HG03066 (cell line): Measurements from ENCODE around the gene LCTL.
"Not testable (repeated sequence)": the region's sequence is repeated elsewhere in the genome, so short reads cannot be mapped to it uniquely, and the experiment has no call there.

Source experiments
- ATAC-seq: cut with Tn5 transposase; IDR thresholded peaks from one replicate; pipeline ENCODE4 v1.9.1; 2021; ENCODE audit warnings: low read depth; ENCODE audit not compliant: unreplicated experiment

Gene LCTL

DNA sequence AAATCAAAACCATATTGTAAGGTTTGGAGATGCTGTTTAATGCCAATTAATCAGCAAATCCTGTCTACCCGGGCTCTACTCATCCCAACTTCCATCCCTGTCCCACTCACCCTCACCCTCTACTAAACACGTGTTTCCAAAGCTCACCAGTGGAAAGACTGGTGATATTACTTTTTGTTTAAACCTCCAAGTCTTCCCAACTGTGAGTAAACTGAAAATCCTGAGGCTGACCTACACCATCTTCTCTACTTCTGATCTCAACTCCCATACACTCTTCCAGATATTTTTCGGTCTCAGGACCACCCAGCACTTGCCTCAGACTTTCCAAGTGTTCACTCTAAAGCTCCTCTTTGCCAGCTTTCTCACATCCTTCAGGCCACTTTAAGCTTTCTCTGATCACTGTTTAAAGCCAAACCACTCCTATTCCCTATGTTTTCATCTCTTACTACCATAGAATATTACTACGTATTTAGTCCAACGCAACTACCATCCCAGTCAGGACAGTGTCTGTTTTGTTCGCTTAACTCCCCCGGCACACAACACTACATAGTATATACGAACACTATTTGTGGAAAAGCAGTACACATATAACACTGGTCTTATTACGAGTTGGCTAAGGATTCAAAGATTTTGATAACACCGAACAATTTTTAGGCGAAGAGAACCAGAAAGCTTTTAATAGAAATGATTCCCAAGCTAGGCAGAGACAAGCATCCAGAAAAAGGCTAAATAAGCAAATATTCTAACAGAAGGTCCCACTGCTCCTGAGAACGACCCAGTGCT lies 61.8 kb downstream of the LCTL start:
- no peak for ATAC-seq

DNA sequence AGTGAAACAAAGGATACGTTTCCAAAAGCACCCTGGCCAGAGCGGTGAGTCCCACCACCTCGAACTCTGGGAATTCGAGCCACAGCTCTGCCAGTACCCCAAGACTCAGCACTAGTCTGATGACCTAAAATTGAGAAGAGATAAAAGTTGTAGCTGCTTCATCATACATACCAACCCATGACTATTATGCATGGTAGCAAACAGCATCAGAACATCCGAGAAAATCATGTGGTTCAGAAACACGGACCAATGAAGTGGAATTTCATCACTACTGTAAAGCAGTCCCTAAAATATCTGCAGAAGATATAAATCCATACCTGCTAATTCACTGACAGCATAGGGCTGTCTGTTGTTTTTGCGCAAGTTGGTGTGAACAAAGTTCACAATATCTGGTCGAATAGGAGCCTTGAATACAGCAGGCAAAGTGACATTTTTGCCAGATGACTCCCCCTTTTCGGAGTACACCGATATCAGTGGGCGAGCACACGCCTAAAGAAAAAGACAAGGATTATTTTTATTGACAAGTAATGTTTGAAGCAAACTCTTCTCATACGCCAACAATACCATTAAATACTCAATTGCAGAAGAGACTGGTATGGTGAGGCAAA lies 62.7 kb downstream of the LCTL start:
- not testable (repeated sequence) for ATAC-seq

DNA sequence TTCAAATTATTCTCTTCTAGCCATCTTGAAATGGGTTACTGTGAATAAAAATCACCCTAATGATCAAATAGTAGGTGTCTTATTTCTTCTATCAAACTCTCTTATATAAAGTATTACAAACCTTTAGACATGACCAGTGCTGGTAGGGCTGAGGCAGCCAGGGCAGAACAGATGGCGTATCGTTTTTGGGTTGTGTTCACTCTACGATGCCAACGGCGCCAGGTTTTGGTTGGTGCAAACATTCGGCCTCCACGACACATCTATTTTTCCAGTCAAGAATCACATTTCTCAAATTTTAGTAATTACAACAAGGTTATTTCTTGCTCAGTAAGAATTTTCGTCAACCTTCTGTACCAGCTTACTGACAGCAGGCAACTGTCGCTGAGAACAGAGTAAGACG lies 63.3 kb downstream of the LCTL start:
- ATAC-seq, result no peak

DNA sequence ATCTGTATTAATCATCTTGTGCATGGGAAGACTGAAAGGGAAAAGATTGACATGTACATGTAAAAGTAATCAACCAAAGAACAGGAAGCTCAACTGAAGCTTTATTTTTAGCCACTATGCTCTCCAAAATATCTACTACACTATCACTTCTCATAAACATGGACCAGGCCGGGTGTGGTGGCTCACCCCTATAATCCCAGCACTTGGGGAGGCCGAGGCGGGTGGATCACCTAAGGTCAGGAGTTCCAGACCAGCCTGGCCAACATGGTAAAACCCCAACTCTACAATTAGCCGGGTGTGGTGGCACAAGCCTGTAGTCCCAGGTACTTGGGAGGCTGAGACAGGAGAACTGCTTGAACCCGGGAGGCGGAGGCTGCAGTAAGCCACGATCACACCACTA lies 65.5 kb downstream of the LCTL start:
- not testable (repeated sequence) for ATAC-seq

DNA sequence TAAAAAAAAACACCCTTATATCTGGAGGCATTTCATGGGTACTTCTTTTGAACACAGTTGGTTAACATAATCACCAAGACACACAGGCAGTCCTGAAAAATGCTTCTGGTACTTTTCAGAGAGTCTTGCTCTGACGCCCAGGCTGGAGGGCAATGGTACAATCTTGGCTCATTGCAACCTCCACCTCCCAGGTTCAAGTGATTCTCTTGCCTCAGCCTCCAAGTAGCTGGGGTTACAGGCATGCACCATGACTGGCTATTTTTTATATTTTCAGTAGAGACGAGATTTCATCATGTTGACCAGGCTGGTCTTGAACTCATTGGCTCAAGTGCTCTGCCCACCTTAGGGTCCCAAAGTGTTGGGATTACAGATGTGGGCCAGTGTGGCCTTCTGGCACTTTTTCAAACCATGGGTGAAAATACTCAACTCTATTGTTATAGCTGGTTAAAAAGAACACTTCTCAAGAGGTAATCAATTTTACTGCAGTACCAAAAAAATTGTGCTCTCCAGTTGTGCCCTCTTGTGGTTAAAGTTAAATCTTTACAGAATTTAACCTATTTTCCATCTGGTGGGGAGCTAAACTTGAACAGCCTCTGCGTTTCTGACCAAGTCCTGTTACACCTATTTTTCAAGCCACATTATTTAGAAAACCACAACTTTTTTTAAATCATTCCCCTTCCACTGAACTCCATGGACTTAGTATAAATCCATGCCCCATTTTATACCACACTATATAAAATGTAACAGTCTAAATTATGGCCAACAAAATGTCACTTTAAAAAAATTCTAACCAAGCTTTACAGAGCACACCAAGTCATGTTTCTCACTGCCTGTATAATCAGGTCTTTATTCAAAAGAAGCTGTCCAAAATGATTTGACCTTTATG lies 67.1 kb downstream of the LCTL start:
- ATAC-seq, result no peak
